NB4 (cell line): ENCODE data around the gene BNC2.

ENCODE experiments used
- DNase-seq: peaks from one replicate; pipeline ENCODE4 v3.0.0; 2010; ENCODE audit warnings: low read depth
- H3K4me3 ChIP-seq: one replicate; pipeline ENCODE4 v1.5.1; 2011; ENCODE audit warnings: mild to moderate bottlenecking, low read depth, low read length, moderate library complexity
- CTCF ChIP-seq: IDR thresholded peaks from one replicate; pipeline ENCODE4 v1.5.1; 2012; ENCODE audit warnings: low read depth, low read length
- MAX ChIP-seq: IDR thresholded peaks from 2 replicates; pipeline ENCODE4 v1.6.1; 2011; ENCODE audit warnings: low read depth, low read length
- MYC ChIP-seq: IDR thresholded peaks from 2 replicates; pipeline ENCODE4 v1.6.1; 2011; ENCODE audit warnings: low read depth, low read length
- POLR2A ChIP-seq: IDR thresholded peaks from 2 replicates; pipeline ENCODE4 v1.6.1; 2011; ENCODE audit warnings: mild to moderate bottlenecking; ENCODE audit not compliant: insufficient read length; ENCODE audit errors: extremely low read depth

The BNC2 gene

GRCh38 chr9:16419124-16419523 is 451.3 kb downstream of the BNC2 start:
- TF ChIP-seq MAX (no peak), MYC (no peak), POLR2A (no peak), CTCF (no peak)
- DNase-seq: no peak
- no peak overlapping the region for H3K4me3 ChIP-seq

- TF ChIP-seq MAX (no peak), MYC (no peak), POLR2A (no peak), CTCF (no peak)
- no peak overlapping the region for H3K4me3 ChIP-seq
- no peak for DNase-seq
Observed at GRCh38 chr9:16418721-16419120, 451.7 kb downstream of the BNC2 start.

- no peak for DNase-seq
- TF ChIP-seq MAX (no peak), MYC (no peak), CTCF (no peak), POLR2A (no peak)
- H3K4me3 ChIP-seq: no peak overlapping the region
Observed at GRCh38 chr9:16417749-16418148, 452.7 kb downstream of the BNC2 start.

GRCh38 chr9:16417161-16417560 is 453.3 kb downstream of the BNC2 start:
- H3K4me3 ChIP-seq: no peak overlapping the region
- DNase-seq: peak; percentile 50
- peak; percentile 33; the same call in 1 of the 2 replicates for TF ChIP-seq MAX
- peak; percentile 23; the same call in 1 of the 2 replicates for TF ChIP-seq MYC
- TF ChIP-seq POLR2A: no peak
- TF ChIP-seq CTCF: no peak

- TF ChIP-seq MYC: no peak
- TF ChIP-seq MAX: no peak
- TF ChIP-seq CTCF: no peak
- TF ChIP-seq POLR2A: no peak
- H3K4me3 ChIP-seq: no peak overlapping the region
- DNase-seq: no peak
Observed at GRCh38 chr9:16414451-16414850, 456.0 kb downstream of the BNC2 start.
